ENCODE measurements around the gene SLC44A4.
"Not testable (repeated sequence)": the region's sequence is repeated elsewhere in the genome, so short reads cannot be mapped to it uniquely, and the experiment has no call there.

SLC44A4 gene

GRCh38 chr6:31851980-31852718 is 26.6 kb downstream of the SLC44A4 start:
- DNase-seq = not testable (repeated sequence)

GRCh38 chr6:31851485-31851832 is 27.3 kb downstream of the SLC44A4 start:
- no peak for DNase-seq

GRCh38 chr6:31850765-31851484 is 27.9 kb downstream of the SLC44A4 start:
- no peak for DNase-seq

GRCh38 chr6:31847276-31847978 is 31.4 kb downstream of the SLC44A4 start:
- no peak for DNase-seq

GRCh38 chr6:31844507-31844906 is 34.3 kb downstream of the SLC44A4 start:
- no peak for DNase-seq

GRCh38 chr6:31842053-31842452 is 36.7 kb downstream of the SLC44A4 start:
- no peak for DNase-seq

- DNase-seq = not testable (repeated sequence)
Measured at GRCh38 chr6:31839779-31840126, 39.0 kb downstream of the SLC44A4 start.

- DNase-seq = no peak
Measured at GRCh38 chr6:31838968-31839367, 39.8 kb downstream of the SLC44A4 start.

- DNase-seq = not testable (repeated sequence)
Measured at GRCh38 chr6:31838114-31838553, 40.7 kb downstream of the SLC44A4 start.

- no peak for DNase-seq
Measured at GRCh38 chr6:31837369-31838113, 41.3 kb downstream of the SLC44A4 start.

- DNase-seq = no peak
Measured at GRCh38 chr6:31836474-31837368, 42.1 kb downstream of the SLC44A4 start.

GRCh38 chr6:31836047-31836473 is 42.7 kb downstream of the SLC44A4 start:
- DNase-seq = no peak

GRCh38 chr6:31834367-31835250 is 44.2 kb downstream of the SLC44A4 start:
- DNase-seq = peak; percentile 88

- DNase-seq = no peak
Measured at GRCh38 chr6:31831350-31832215, 47.2 kb downstream of the SLC44A4 start.

GRCh38 chr6:31830886-31831335 is 47.9 kb downstream of the SLC44A4 start:
- no peak for DNase-seq

- DNase-seq = no peak
Measured at GRCh38 chr6:31829633-31830283, 49.0 kb downstream of the SLC44A4 start.

GRCh38 chr6:31827286-31828079 is 51.3 kb downstream of the SLC44A4 start, which contains the start of gene HSPA1B:
TSS of gene HSPA1B (plus strand) at chr6:31827738. CDS start at chr6:31827951, 213 bp downstream.
- DNase-seq = peak; percentile 93

GRCh38 chr6:31826793-31827285 is 52.0 kb downstream of the SLC44A4 start:
- DNase-seq = no peak

Measured in stimulated activated CD8-positive, alpha-beta memory T cell treated with anti-CD3 and anti-CD28 coated beads, Interleukin-4, amount 100 ng/mL, for 48 hours (primary cell).